ENCODE measurements around the gene NLRC5. TPM values are rescaled to one million over a fixed set of nuclear protein-coding genes. Genes with fewer than 3 reads are reported as not detected.
"Not testable (repeated sequence)": the region's sequence is repeated elsewhere in the genome, so short reads cannot be mapped to it uniquely, and the experiment has no call there.

NLRC5 gene
- total and polyA plus RNA-seq, 9 of the 15 experiments (the other 6 are each of a cell fraction or from before 2014, with no cell fraction given) = 0.59 to 0.71 TPM; not detected in 7

- DNase-seq (ENCODE audit: extremely low read depth in 1 of 4, low spot score in 3 of 4) = no peak
- no peak overlapping the region for H3K27ac ChIP-seq (ENCODE audit: extremely low read depth, low read depth, low read length)
- in situ Hi-C loops (cut with MboI) (no loop called here), intact Hi-C loops (cut with micrococcal nuclease) (no loop called here)
- peaks cover 8 to 33% of the 10 kb centered on the region in 2 experiments; a peak in 3 of 5 replicates for H3K27me3 ChIP-seq (ENCODE audit: control insufficient read depth in 2 of 2, insufficient read depth in 2 of 2, low read length in 2 of 2)
- H3K9me1 ChIP-seq (ENCODE audit: control insufficient read depth, insufficient read depth, low read length) = no peaks in the 10 kb centered on the region
- CTCF ChIA-PET (ENCODE audit: low intra/inter-chr PET ratio) = no interaction called here
- no peak overlapping the region; the same call in 1 of the 2 replicates for H3K4me2 ChIP-seq (ENCODE audit: insufficient read depth, low read length)
- H3K9me3 ChIP-seq (replicated peaks; ENCODE audit: control insufficient read depth, insufficient read depth, low read depth, low read length) = no peaks in the 10 kb centered on the region
- H3K4me1 ChIP-seq (replicated peaks in 1 of 2; ENCODE audit: control insufficient read depth in 2 of 2, insufficient read depth in 2 of 2, low read length in 2 of 2) = peaks cover 0 to 3% of the 10 kb centered on the region in 2 experiments; a peak in 2 of 5 replicates
- 0% methylated on average over 14 of the region's 15 CpGs for WGBS (ENCODE audit: insufficient coverage, low coverage, missing lambda C conversion rate)
- H3K79me2 ChIP-seq (ENCODE audit: control insufficient read depth, insufficient read depth, low read length) = no peaks in the 10 kb centered on the region
- H2AFZ ChIP-seq (ENCODE audit: low read depth, low read length) = no peak overlapping the region
- no peaks in the 10 kb centered on the region for H3K36me3 ChIP-seq (ENCODE audit: control insufficient read depth, insufficient read depth, low read length)
- FAIRE-seq = no peak
- 0 out of 2 replicates have a peak, but pooled peaks cover 4% of the 10 kb centered on the region for H4K20me1 ChIP-seq (replicated peaks; ENCODE audit: control insufficient read depth, insufficient read depth, low read length)
- H3K4me3 ChIP-seq = no peak overlapping the region
- H3K9ac ChIP-seq (ENCODE audit: insufficient read depth in 1 of 2, low read depth in 2 of 2, low read length in 2 of 2) = no peak overlapping the region
- no peak for ATAC-seq
- no TSS peak for BruUV-seq (replicated peaks)
- POLR2A ChIA-PET = no interaction called here
- TF ChIP-seq KAT8 (IDR thresholded peaks at IDR 0.05; ENCODE audit: low read depth) (no peak), BHLHE40 (IDR thresholded peaks at IDR 0.05; ENCODE audit: low read length) (peak; percentile 77), COPS2 (conservative IDR thresholded peaks at IDR 0.05) (no peak), RNF2 (IDR thresholded peaks at IDR 0.05) (no peak), NCOA4 (IDR thresholded peaks at IDR 0.05; ENCODE audit: partially characterized antibody) (no peak), SFPQ (IDR thresholded peaks at IDR 0.05; ENCODE audit: low read depth, low read length) (no peak), IFI16 (CRISPR knock-in tag; IDR thresholded peaks at IDR 0.05) (no peak), GTF2E2 (tag; IDR thresholded peaks at IDR 0.05) (no peak)
These were observed 15.3 kb downstream of the NLRC5 start for GRCh38 chr16:57004387-57005250.

- H3K4me2 ChIP-seq (ENCODE audit: insufficient read depth, low read length); BruUV-seq (replicated peaks); CTCF ChIA-PET (ENCODE audit: low intra/inter-chr PET ratio): not testable (repeated sequence)
These were observed 16.2 kb downstream of the NLRC5 start for GRCh38 chr16:57005597-57005996.

More at GRCh38 chr16:57005597-57005996, 16.2 kb downstream of the NLRC5 start:
- H3K4me3 ChIP-seq; POLR2A ChIA-PET; DNase-seq (ENCODE audit: extremely low read depth in 1 of 4, low spot score in 3 of 4); intact Hi-C loops (cut with micrococcal nuclease); H3K27ac ChIP-seq (ENCODE audit: extremely low read depth, low read depth, low read length); H3K9ac ChIP-seq (ENCODE audit: insufficient read depth in 1 of 2, low read depth in 2 of 2, low read length in 2 of 2); H4K20me1 ChIP-seq (replicated peaks; ENCODE audit: control insufficient read depth, insufficient read depth, low read length); H3K9me1 ChIP-seq (ENCODE audit: control insufficient read depth, insufficient read depth, low read length); FAIRE-seq; H3K79me2 ChIP-seq (ENCODE audit: control insufficient read depth, insufficient read depth, low read length); in situ Hi-C loops (cut with MboI); H3K36me3 ChIP-seq (ENCODE audit: control insufficient read depth, insufficient read depth, low read length); H3K4me1 ChIP-seq (replicated peaks in 1 of 2; ENCODE audit: control insufficient read depth in 2 of 2, insufficient read depth in 2 of 2, low read length in 2 of 2); ATAC-seq; H2AFZ ChIP-seq (ENCODE audit: low read depth, low read length); H3K9me3 ChIP-seq (replicated peaks; ENCODE audit: control insufficient read depth, insufficient read depth, low read depth, low read length): not testable (repeated sequence)
- 4% methylated on average over 2 of the region's 2 CpGs for WGBS (ENCODE audit: insufficient coverage, low coverage, missing lambda C conversion rate)
- peaks cover 12 to 35% of the 10 kb centered on the region in 2 experiments; a peak in 3 of 5 replicates for H3K27me3 ChIP-seq (ENCODE audit: control insufficient read depth in 2 of 2, insufficient read depth in 2 of 2, low read length in 2 of 2)
